Bronchial epithelial cell (primary cell): ENCODE measurements around the gene PLXNA1. TPM values are rescaled to one million over a fixed set of nuclear protein-coding genes. Genes with fewer than 3 reads are reported as not detected.

ENCODE experiments used
- DNase-seq: peaks from one replicate; pipeline ENCODE4 v3.0.0-alpha.2; 2010; ENCODE audit warnings: low read depth
- FAIRE-seq: peaks from 2 replicates; lab custom pipeline; 2011; peaks lifted over from hg19 to GRCh38; lab: Jason Lieb, UNC
- H3K27me3 ChIP-seq: 2 replicates; pipeline ENCODE4 v1.5.1; 2011; ENCODE audit warnings: low read length; ENCODE audit not compliant: control insufficient read depth, insufficient read depth
- H3K36me3 ChIP-seq: 2 replicates; pipeline ENCODE4 v1.5.1; 2011; ENCODE audit warnings: low read length; ENCODE audit not compliant: control insufficient read depth, insufficient read depth
- H3K4me3 ChIP-seq: 2 replicates; pipeline ENCODE4 v1.5.1; 2011; ENCODE audit warnings: mild to moderate bottlenecking, low read depth, low read length, control low read depth
- total RNA-seq: library from RNA; depleted of rRNA; stranded (reverse); fragments of >200 nt; gene quantifications from 2 replicates; pipeline ENCODE4 v1.2.1, GENCODE V29; 2014
- TF ChIP-seq, protein P1 (sequence below): IDR thresholded peaks from 2 replicates; pipeline ENCODE4 v1.5.1; 2011; ENCODE audit warnings: mild to moderate bottlenecking, moderate library complexity, low read length, control low read depth, inconsistent platforms; ENCODE audit not compliant: insufficient read depth, severe bottlenecking

PLXNA1 gene
- total RNA-seq, 1 donor from 2014 or later, result 53.4 TPM

DNA sequence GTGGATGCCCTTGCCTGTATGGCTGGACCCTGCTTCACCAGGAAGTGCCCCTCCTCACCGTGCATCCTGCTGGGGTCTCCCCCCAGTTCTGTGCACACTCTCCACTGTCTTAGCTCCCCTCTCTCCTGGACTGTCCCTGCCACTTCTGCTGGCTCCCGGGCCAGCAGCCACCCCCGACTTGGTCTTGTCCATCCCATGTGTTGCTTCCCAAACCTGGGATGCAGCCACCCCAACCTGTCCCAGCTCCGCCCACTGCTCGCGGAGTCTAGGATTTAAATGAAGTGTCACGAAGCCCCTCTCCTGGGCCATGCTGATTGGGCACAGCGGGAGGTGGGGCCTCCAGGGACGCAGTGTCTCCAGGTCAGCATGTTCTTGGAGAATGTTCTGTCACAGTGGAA is 48.5 kb downstream of the PLXNA1 start:
- TF ChIP-seq, protein P1, sequence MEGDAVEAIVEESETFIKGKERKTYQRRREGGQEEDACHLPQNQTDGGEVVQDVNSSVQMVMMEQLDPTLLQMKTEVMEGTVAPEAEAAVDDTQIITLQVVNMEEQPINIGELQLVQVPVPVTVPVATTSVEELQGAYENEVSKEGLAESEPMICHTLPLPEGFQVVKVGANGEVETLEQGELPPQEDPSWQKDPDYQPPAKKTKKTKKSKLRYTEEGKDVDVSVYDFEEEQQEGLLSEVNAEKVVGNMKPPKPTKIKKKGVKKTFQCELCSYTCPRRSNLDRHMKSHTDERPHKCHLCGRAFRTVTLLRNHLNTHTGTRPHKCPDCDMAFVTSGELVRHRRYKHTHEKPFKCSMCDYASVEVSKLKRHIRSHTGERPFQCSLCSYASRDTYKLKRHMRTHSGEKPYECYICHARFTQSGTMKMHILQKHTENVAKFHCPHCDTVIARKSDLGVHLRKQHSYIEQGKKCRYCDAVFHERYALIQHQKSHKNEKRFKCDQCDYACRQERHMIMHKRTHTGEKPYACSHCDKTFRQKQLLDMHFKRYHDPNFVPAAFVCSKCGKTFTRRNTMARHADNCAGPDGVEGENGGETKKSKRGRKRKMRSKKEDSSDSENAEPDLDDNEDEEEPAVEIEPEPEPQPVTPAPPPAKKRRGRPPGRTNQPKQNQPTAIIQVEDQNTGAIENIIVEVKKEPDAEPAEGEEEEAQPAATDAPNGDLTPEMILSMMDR, result no peak
- FAIRE-seq (no peak), DNase-seq (no peak)
- peaks cover 43% of the 10 kb centered on the region for H3K36me3 ChIP-seq
- no peak overlapping the region for H3K4me3 ChIP-seq
- no peaks in the 10 kb centered on the region for H3K27me3 ChIP-seq

DNA sequence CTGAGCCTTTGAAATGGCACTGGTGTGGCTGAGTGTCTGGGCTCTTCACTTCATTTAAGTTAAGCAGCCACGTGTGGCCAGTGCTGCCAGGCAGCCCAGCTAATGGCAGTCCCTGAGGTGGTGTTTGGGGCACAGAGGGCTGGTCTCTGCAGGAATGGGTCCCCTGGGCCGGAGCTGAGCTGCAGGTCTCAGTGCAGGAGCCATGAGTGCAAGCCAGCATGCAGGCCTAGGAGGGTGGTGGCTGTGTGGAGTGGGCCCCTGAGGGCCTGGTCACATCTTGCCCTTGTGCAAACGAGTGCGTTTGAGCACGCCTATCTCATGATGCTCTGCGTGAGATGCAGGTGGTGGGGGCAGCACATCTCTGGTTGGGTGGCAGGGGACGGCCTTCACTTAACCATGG is 48.9 kb downstream of the PLXNA1 start:
- H3K27me3 ChIP-seq, result no peaks in the 10 kb centered on the region
- no peak overlapping the region for H3K4me3 ChIP-seq
- TF ChIP-seq, protein P1, result no peak
- peaks cover 40% of the 10 kb centered on the region for H3K36me3 ChIP-seq
- DNase-seq, result no peak
- FAIRE-seq, result no peak

DNA sequence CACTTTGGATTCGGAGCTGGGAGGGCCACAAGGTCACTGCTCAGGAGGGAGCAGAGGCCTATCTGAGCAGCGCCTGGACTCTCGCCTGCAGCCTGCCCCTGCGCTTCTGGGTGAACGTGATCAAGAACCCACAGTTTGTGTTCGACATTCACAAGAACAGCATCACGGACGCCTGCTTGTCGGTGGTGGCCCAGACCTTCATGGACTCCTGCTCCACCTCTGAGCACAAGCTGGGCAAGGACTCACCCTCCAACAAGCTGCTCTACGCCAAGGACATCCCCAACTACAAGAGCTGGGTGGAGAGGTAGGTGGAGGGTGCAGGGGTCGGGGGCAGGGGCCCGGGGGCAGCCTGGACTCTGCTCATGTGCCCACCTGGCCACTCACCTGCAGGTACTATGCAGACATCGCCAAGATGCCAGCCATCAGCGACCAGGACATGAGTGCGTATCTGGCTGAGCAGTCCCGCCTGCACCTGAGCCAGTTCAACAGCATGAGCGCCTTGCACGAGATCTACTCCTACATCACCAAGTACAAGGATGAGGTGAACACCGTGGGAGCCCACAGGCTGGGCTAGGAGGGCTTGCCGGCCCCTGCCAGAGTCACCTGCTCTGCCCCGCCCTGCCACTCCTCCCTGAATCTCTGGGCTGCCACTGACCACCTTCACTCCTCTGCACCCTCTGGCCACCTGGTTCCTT is 49.5 kb downstream of the PLXNA1 start:
- DNase-seq (no peak), FAIRE-seq (no peak)
- TF ChIP-seq, protein P1, result no peak
- no peaks in the 10 kb centered on the region for H3K27me3 ChIP-seq
- H3K36me3 ChIP-seq, result peaks cover 40% of the 10 kb centered on the region
- no peak overlapping the region for H3K4me3 ChIP-seq

Other genes with a start within 250 kb of the PLXNA1 start
- not detected in 2 replicates for gene PRR23E, start 210.0 kb downstream of the PLXNA1 start, total RNA-seq